ENCODE measurements around the gene LARGE1.

GRCh38 chr22:33329398-33329797 is 590.9 kb downstream of the LARGE1 start:
- TF ChIP-seq CTCF (IDR thresholded peaks at IDR 0.05; ENCODE audit: insufficient read depth, low read length, poor library complexity, severe bottlenecking), result no peak
- no peak for TF ChIP-seq EZH2phosphoT487 (conservative IDR thresholded peaks at IDR 0.05; ENCODE audit: low read length)

All from SU-DHL-6 (cell line).